ENCODE measurements around the gene APOL4. TPM values are rescaled to one million over a fixed set of nuclear protein-coding genes. Genes with fewer than 3 reads are reported as not detected.
"Not testable (repeated sequence)": the region's sequence is repeated elsewhere in the genome, so short reads cannot be mapped to it uniquely, and the experiment has no call there.

Gene APOL4
- polyA plus RNA-seq, 4 donors = 6.4 to 10.4 (median 8.6) TPM

- not testable (repeated sequence) for DNase-seq (ENCODE audit: low read depth in 4 of 4, low spot score in 2 of 4)
Measured at GRCh38 chr22:36209488-36209908, 7.9 kb upstream of the APOL4 start.

- no peak for DNase-seq (ENCODE audit: low read depth in 4 of 4, low spot score in 2 of 4)
Measured at GRCh38 chr22:36208914-36209313, 7.3 kb upstream of the APOL4 start.

- no peak for DNase-seq (ENCODE audit: low read depth in 4 of 4, low spot score in 2 of 4)
Measured at GRCh38 chr22:36208162-36208765, 6.7 kb upstream of the APOL4 start.

GRCh38 chr22:36206255-36206654, 4.6 kb upstream of the APOL4 start:
- DNase-seq (ENCODE audit: low read depth in 4 of 4, low spot score in 2 of 4) = no peak

GRCh38 chr22:36205573-36205972, 4.0 kb upstream of the APOL4 start:
- not testable (repeated sequence) for DNase-seq (ENCODE audit: low read depth in 4 of 4, low spot score in 2 of 4)

DNA sequence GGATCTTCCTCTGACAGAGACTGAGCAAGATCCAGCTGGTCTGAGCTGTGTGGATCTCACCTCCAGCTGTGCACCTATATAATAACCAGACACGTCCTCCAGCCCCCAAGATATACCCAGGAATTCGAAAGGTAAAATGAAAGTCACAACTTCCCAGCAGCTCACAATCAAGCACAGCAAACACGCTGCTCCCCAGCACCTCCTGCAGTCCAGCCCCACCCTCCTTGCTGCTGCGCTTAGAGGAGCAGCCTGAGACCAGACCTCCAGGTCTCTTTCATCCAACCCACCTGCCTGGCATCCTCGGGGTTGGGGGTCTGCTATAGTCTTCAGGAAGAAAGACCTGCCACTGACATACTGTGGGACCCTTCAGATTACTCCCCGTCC, 3.0 kb upstream of the APOL4 start:
- DNase-seq (ENCODE audit: low read depth in 4 of 4, low spot score in 2 of 4) = no peak

- DNase-seq (ENCODE audit: low read depth in 4 of 4, low spot score in 2 of 4) = no peak
Measured at GRCh38 chr22:36204001-36204631, 2.5 kb upstream of the APOL4 start.

DNA sequence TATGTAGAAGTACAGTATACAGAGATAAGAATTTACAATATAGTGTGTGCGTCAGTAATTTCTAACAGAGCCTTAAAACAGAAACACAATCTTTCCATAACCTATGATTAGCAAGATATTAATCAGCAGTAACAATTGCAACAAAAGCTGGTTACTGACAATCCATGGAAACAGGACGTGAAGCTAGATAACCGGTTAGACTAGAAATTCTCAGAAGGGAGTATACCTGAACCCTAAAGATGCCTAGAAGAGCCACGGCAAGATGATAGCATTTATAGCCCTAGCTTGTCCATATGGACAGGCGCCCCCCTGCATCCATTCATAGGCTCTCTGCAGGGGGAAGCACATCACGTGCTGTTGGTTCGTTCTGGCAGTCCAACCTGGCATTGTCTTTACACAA, 1.8 kb upstream of the APOL4 start:
- not testable (repeated sequence) for DNase-seq (ENCODE audit: low read depth in 4 of 4, low spot score in 2 of 4)

- DNase-seq (ENCODE audit: low read depth in 4 of 4, low spot score in 2 of 4) = peak in 1 of 4 donors; percentile 45
Measured at GRCh38 chr22:36202906-36203305, 1.3 kb upstream of the APOL4 start.

DNA sequence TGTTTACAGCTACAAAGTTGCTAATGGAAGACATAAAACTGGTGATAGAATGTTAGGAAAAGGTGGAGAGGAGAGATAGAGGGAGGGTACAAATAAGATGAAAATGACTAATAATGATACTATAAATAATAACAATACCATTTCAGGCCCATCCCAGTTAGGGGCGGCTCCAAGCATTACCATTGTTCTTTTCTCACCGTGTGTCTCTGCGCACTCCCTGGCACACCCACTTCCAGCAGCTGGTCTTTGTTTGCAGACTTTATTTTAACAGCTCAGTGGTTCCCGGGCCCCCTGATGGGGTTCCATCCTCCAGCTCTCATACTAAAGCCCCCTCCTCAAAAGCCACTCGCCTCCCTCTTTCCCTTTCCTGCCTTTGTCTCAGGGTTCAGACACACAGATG, 584 bp downstream of the APOL4 start:
- DNase-seq (ENCODE audit: low read depth in 4 of 4, low spot score in 2 of 4) = not testable (repeated sequence)

- no peak for DNase-seq (ENCODE audit: low read depth in 4 of 4, low spot score in 2 of 4)
Measured at GRCh38 chr22:36199001-36199551, 2.5 kb downstream of the APOL4 start.

DNA sequence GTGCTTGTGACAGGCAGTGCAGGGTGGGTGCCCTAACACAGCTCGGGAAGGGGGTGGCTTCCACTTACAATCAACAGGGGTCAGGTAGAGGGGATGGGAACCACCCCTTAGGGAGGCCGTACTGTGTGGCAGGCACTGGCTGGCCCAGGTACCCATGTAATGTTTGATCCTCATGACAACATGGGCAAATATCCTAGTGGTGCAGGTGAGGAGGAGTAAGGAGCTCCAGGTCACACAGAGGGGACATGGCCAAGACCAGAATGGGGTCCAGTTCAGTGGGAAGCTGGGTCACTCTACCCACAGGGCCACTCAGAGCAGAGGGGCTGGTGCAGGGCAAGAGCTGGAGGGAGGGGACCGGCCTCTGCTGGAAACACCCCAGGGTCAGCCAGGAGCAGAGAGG, 3.1 kb downstream of the APOL4 start:
- DNase-seq (ENCODE audit: low read depth in 4 of 4, low spot score in 2 of 4) = no peak

GRCh38 chr22:36197514-36198146, 4.0 kb downstream of the APOL4 start:
- DNase-seq (ENCODE audit: low read depth in 4 of 4, low spot score in 2 of 4) = no peak

DNA sequence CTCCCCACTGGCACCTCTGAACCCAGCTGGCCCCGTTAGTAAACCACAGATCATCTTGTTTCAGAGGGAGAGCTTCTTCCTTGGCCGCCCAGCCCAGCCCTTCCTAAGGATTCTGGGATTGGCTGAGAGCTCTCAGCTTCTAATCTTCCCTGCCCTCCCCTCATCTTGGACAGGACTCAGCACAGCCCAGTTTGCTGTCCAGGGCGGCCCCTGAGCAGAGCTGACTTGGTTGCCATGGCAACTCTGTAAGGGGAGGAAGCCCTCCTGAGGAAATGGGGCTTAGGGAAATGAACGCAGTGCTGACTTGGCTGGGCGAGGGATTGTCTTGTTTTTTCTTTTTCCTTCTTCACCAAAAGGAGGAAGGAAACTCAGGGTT, 4.6 kb downstream of the APOL4 start:
- DNase-seq (ENCODE audit: low read depth in 4 of 4, low spot score in 2 of 4) = peak in 1 of 4 donors; percentile 41

DNA sequence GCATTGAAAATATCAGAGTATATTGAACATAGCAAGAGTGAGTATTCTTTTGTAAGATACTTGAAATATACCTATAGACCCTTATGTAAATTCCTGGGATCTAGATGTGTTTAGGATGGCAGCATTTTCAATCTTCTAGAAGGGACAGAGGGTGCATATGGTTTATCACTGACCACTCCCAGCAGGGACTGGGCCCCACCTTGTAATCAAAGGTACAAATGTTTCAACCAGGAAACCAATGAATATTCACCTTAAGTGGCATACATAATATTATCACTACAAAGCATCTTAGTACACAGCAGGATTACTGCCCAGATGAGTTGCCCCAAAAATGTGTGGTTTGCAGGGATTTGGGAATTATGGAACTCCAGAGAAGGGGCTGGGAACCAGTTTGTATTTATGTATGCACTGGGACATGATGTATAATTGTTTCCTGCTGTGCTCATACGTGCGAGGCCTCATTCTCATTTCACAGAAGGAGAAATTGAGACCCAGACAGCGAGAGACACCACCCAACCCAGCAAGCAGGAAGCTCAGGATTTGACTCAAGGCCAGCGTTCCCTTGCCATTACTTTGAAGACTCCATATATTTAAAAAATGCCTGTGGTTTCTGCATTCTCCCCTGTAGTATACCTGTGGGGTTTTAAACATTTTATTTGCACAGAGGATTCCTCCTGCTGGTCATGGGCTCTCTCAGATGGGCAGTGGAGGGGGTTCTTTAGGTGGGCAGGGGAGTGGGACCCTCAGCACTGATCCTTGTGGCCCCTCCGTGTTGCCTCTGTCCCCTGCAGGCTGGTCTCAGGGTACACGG, 5.2 kb downstream of the APOL4 start:
- no peak for DNase-seq (ENCODE audit: low read depth in 4 of 4, low spot score in 2 of 4)

DNA sequence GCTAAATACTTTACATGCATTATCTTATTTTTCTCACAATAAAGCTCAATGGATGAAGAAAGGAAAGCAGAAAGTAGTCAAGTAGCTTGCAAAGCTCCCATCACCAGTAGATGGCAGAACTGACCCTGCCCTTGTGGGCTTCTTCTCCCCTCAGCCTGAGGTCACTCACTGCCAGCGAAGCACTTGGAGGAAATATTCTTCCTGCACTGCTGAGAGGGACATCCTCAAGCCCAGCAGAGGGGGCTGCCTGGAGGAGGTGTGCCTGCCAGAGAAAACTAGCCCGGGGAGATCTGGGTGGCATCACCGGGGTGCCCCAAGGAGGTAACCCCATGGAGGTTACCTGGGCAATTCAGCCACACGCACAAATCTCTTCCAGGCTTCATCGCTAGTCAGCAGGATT, 6.6 kb downstream of the APOL4 start:
- peak in 1 of 4 donors; percentile 49 for DNase-seq (ENCODE audit: low read depth in 4 of 4, low spot score in 2 of 4)

- no peak for DNase-seq (ENCODE audit: low read depth in 4 of 4, low spot score in 2 of 4)
Measured at GRCh38 chr22:36194385-36194784, 7.2 kb downstream of the APOL4 start.

- no peak for DNase-seq (ENCODE audit: low read depth in 4 of 4, low spot score in 2 of 4)
Measured at GRCh38 chr22:36193577-36193976, 8.0 kb downstream of the APOL4 start.

- no peak for DNase-seq (ENCODE audit: low read depth in 4 of 4, low spot score in 2 of 4)
Measured at GRCh38 chr22:36193171-36193570, 8.4 kb downstream of the APOL4 start.

DNA sequence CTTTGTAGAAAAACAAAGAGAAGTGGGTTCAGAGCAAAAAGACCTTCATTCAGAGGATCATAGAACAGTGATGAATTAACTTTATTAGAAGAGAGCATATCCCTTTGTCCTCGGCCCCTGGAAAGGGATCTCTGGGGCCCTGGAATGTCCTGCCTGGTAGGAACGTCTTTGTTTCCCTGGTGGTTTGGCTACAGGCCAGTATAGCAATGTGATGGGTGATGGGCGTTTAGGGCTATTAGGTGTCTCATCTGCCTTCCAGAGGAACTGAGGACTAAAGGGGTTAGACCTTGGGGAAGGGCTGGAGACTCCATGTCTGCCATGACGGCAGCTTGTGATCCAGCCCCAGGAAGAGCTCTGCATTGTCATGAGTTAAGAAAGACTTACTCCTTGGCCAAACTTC, 9.1 kb downstream of the APOL4 start:
- DNase-seq (ENCODE audit: low read depth in 4 of 4, low spot score in 2 of 4) = no peak
